ENCODE measurements around the gene SLC35F3.
"Not testable (repeated sequence)": the region's sequence is repeated elsewhere in the genome, so short reads cannot be mapped to it uniquely, and the experiment has no call there.

Gene SLC35F3

GRCh38 chr1:234199476-234200127 is 295.1 kb downstream of the SLC35F3 start:
- no peak for DNase-seq (ENCODE audit: low read depth)

GRCh38 chr1:234200566-234200965 is 296.1 kb downstream of the SLC35F3 start:
- no peak for DNase-seq (ENCODE audit: low read depth)

- no peak for DNase-seq (ENCODE audit: low read depth)
These were observed 297.1 kb downstream of the SLC35F3 start for GRCh38 chr1:234201600-234201999.

- no peak for DNase-seq (ENCODE audit: low read depth)
These were observed 301.5 kb downstream of the SLC35F3 start for GRCh38 chr1:234205966-234206365.

- DNase-seq (ENCODE audit: low read depth): no peak
These were observed 302.3 kb downstream of the SLC35F3 start for GRCh38 chr1:234206651-234207284.

- DNase-seq (ENCODE audit: low read depth): no peak
These were observed 303.9 kb downstream of the SLC35F3 start for GRCh38 chr1:234208351-234208750.

DNA sequence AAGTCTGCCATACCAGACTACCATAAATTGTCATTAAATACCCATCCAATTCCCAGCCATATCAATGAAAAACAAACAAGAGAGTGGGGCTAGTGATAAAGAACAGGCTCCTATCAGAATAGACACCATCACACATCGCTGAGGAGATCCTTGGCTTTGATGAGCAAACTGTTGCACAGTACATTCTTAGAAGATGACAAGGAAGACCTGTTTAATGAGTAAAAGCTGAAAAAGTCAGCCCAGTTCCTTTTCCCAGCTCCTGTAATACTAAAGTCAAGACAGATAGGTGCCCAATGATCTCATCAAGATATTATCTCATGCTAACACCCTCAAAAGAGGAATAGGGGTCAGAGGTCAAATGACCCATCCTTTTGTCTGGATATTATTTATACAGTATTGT is 304.3 kb downstream of the SLC35F3 start:
- DNase-seq (ENCODE audit: low read depth): no peak

DNA sequence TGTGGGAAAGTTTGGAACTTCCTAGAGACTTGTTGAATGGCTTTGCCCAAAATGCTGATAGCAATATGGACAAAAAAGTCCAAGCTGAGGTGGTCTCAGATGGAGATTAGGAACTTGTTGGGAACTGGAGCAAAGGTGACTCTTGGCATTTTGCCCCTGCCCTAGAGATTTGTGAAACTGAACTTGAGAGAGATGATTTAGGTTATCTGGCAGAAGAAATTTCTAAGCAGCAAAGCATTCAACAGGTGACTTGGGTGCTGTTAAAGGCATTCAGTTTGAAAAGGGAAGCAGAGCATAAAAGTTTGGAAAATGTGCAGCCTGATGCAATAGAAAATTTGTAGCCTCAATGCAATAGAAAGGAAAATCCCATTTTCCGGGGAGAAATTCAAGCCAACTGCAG is 306.0 kb downstream of the SLC35F3 start:
- not testable (repeated sequence) for DNase-seq (ENCODE audit: low read depth)

GRCh38 chr1:234211855-234212254 is 307.4 kb downstream of the SLC35F3 start:
- DNase-seq (ENCODE audit: low read depth): not testable (repeated sequence)

GRCh38 chr1:234212764-234213657 is 308.5 kb downstream of the SLC35F3 start:
- DNase-seq (ENCODE audit: low read depth): no peak

DNA sequence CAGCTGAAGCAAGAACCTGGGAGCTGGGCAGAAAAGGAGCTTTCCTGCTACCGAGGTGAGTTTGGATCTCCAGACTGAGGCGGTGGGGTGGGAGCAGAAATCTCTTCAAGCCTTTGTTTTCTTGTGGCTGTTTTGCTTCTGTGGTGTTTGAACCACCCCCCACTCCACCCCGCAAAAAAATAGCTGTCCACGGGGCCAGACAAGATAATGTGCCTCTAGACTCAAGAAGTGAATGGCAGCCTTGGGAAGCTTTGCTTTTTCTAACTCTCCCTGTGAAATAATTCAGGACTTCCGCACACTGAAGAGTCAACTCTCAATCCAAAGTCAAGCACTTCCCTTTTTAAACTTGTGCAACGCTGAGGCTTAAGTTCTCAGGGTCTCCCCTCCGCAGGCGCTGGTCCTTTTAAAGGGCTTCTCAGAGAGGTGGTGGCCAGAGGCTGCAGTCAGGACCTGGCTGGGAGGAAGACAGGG is 309.2 kb downstream of the SLC35F3 start:
- no peak for DNase-seq (ENCODE audit: low read depth)

DNA sequence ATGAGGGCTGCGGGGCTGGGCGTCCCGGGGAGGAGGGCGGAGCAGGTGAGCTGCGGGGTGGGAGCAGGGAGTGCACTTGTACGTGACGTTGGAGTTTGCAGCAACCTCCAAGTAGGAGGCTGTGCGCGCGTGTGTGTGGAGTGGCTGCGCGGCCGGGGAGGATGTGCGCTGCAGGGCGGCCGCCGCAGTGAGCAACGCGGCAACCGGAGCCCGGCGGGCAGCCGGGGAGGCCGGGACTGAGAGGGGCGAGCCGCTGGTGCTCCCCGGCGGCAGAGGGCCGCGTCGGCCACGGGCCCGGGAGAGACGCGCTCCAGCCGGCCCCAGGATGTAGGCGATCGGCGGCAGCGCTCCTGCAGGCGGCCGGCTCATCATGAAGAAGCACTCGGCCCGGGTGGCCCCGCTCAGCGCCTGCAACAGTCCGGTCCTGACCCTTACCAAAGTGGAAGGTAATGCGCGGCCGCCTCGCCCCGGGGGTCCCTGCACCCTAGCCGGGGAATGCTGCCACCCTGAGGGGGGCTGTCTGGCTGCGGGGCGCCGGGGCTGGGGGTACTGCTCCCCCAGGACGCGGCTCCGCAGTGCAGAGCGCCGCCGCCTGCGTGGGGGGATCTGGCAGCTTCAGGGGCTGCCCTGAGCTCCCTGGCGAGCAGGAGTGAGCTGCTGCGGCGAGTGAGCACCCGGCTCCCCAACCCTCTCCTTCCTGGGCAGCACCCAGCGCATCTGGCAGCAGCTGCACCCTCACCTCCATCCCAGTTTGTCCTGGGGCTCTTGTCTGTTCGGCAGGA is 309.8 kb downstream of the SLC35F3 start:
- no peak for DNase-seq (ENCODE audit: low read depth)

GRCh38 chr1:234214911-234215892 is 310.7 kb downstream of the SLC35F3 start:
- DNase-seq (ENCODE audit: low read depth): no peak

DNA sequence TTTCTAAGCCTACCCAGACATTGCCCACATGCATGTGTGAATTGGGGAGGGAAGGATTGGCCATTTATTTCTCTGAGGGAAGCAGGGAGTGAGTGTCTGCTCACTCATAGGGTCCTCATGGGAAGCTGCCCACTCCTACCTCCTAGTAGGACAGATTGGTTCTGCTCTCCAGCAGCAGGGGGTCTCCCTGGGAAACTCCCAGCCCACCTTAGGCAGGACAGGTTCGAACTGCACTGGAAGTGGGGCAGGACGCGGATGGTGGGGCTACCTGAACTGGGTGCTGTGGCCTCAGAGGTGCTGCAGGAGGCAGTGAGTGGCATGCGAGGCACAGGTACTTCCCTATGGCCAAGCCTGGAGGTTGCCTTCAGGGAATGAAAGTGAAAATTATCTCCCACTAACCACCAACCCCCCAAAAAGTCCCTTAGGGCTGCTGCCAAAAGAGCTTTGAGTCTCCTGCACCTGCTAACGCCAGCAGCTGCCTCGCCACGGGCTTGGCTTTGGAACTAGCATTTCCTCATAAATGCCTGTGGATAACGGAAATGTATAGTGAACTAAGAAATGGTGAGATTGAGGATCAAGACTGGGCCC is 311.7 kb downstream of the SLC35F3 start:
- DNase-seq (ENCODE audit: low read depth): no peak

DNA sequence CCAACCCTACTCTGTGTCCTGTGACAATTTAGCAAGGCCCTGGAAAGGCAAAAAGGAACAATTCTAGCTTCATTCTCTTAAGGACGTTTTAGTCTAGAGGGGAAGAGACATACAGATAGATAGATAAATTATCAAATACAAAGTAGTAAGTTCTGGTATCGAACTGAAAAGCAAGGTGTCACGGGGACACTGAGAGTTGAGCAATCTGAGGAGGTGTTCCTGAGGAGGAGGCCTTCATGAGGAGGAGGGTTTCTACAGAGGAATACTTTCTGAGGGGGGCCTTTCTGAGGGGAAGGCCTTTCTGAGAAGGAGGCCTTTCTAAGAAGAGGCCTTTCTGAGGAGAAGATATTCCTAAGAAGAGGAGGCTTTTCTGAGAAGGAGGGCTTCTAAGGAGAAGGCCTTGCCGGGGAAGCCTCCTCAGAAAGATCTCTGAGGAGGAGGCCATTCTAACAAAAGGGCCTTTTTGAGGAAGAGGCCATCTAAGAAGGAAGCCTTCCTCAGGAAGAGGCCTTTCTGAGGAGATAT is 312.9 kb downstream of the SLC35F3 start:
- no peak for DNase-seq (ENCODE audit: low read depth)

GRCh38 chr1:234218078-234218477 is 313.6 kb downstream of the SLC35F3 start:
- DNase-seq (ENCODE audit: low read depth): no peak

DNA sequence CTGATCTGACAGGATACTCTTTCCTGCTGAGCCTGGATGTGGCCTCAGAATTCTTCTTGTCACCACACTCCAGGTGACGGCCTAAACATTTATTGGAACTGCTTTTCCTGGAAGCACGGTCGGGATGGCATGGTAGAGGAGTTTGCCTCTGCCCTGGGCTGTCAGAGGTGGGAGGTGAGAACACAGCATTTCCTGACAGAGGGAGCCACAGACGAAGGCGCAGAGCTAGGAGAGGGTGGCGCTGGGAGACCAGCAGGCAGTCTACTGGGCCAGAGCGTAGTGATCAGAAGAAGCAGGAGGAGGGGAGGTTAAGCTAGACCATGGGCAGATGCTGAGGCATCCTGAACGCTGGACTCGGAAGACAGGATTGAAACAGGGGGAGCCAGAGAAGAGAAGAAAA is 315.2 kb downstream of the SLC35F3 start:
- DNase-seq (ENCODE audit: low read depth): no peak

- DNase-seq (ENCODE audit: low read depth): no peak
These were observed 317.1 kb downstream of the SLC35F3 start for GRCh38 chr1:234221601-234222000.

- no peak for DNase-seq (ENCODE audit: low read depth)
These were observed 318.2 kb downstream of the SLC35F3 start for GRCh38 chr1:234222561-234223280.

Data from T follicular helper cell (primary cell).